Uterus (tissue), 4 donors: ENCODE measurements around the gene SCP2. TPM values are rescaled to one million over a fixed set of nuclear protein-coding genes. Genes with fewer than 3 reads are reported as not detected.

Experiments used
- DNase-seq, 2 donors: peaks; one replicate each; pipeline ENCODE4 v3.0.0-alpha.2; 2019 to 2020
- H3K27ac ChIP-seq, 2 donors: fragments of 200-600 bp; sonication (generic); 1 replicate in 1 of 2; 2 replicates in 1 of 2; pipeline ENCODE4 v1.5.1; 2016 to 2018
- H3K27me3 ChIP-seq, 2 donors: fragments of 200-600 bp; sonication (generic); one replicate each; pipeline ENCODE4 v1.5.1; 2018 to 2019; ENCODE audit warnings: control low read depth in 1 of 2
- H3K36me3 ChIP-seq, 2 donors: fragments of 200-600 bp; sonication (generic); one replicate each; pipeline ENCODE4 v1.5.1; 2019; ENCODE audit warnings: control low read depth in 1 of 2
- H3K4me1 ChIP-seq, 2 donors: fragments of 200-600 bp; sonication (generic); one replicate each; pipeline ENCODE4 v1.5.1; 2018 to 2019; ENCODE audit warnings: control low read depth in 1 of 2
- H3K4me3 ChIP-seq, 2 donors: fragments of 200-600 bp; sonication (generic); 1 replicate in 1 of 2; 2 replicates in 1 of 2; pipeline ENCODE4 v1.5.1; 2018 to 2019; ENCODE audit warnings: mild to moderate bottlenecking in 1 of 2
- H3K9me3 ChIP-seq, 2 donors: fragments of 200-600 bp; sonication (generic); one replicate each; pipeline ENCODE4 v1.5.1; 2019; ENCODE audit warnings: control low read depth in 1 of 2
- POLR2A ChIP-seq, 2 donors: fragments of 450-650 bp; IDR thresholded peaks; one replicate each; pipeline ENCODE4 v1.6.1; 2016; ENCODE audit warnings: antibody characterized with exemption in 2 of 2, mild to moderate bottlenecking in 1 of 2, moderate library complexity in 1 of 2
- intact Hi-C: fragments of 100-400 bp; cut with DNase I; formaldehyde crosslinking; loops from one replicate; pipeline ENCODE4 v1.15.1; 2023; ENCODE audit warnings: low total_unique reads
- total RNA-seq, 4 donors: library from RNA; depleted of rRNA in 3 of 4; stranded (reverse); fragments of >200 nt in 3 of 4; gene quantifications; one replicate each; pipeline versions ENCODE4 v1.1.0 to v1.2.4, GENCODE V29; 2014 to 2023
- TF ChIP-seq, protein P1 (sequence below), 4 experiments: fragments of 200-600 bp in 2 of 4; fragments of 450-650 bp in 2 of 4; sonication (generic) in 2 of 4; IDR thresholded peaks; one replicate each; pipeline ENCODE4 v1.5.1; 2016 to 2019; ENCODE audit warnings: antibody characterized with exemption in 4 of 4, mild to moderate bottlenecking in 2 of 4, moderate library complexity in 1 of 4
- donor health status: DM: yes; HTN: yes; CAD: no.

Gene SCP2
- total RNA-seq, 4 donors from 2014 or later: 29.2 to 151 (median 84.6) TPM

DNA sequence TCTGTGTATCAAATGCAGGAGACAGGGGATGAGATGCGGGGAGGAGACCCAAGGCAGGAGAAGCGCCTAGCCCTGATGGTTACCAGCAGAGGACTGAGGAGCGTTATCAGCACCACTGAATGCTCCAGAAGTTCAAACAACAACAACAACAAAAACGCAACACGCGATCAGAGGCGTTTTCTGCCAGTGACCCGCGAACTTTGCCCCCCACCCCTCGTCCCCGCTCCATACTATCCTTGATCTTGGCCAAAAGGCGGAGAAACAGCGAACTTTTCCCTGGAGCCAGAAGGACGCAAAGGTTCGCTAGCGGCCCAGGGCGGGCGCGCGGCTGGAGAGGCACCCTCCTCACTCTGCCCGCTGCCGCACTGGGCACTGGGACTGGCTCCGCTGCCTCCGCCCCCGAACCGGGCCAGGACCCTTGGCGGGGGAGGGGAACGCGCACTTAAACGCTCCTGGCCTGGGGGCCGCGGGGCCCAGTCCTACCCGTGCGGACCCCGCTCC, 6.2 kb upstream of the SCP2 start:
- Histone ChIP-seq H3K9me3 (no peaks in the 10 kb centered on the region), H3K4me1 (no peaks in the 10 kb centered on the region), H3K27me3 (no peaks in the 10 kb centered on the region), H3K4me3 (peak overlapping the region; percentile 72 to 78), H3K27ac (peak overlapping the region; percentile 81 to 94), H3K36me3 (no peaks in the 10 kb centered on the region)
- TF ChIP-seq POLR2A (IDR thresholded peaks at IDR 0.05): no peak
- TF ChIP-seq, protein P1, sequence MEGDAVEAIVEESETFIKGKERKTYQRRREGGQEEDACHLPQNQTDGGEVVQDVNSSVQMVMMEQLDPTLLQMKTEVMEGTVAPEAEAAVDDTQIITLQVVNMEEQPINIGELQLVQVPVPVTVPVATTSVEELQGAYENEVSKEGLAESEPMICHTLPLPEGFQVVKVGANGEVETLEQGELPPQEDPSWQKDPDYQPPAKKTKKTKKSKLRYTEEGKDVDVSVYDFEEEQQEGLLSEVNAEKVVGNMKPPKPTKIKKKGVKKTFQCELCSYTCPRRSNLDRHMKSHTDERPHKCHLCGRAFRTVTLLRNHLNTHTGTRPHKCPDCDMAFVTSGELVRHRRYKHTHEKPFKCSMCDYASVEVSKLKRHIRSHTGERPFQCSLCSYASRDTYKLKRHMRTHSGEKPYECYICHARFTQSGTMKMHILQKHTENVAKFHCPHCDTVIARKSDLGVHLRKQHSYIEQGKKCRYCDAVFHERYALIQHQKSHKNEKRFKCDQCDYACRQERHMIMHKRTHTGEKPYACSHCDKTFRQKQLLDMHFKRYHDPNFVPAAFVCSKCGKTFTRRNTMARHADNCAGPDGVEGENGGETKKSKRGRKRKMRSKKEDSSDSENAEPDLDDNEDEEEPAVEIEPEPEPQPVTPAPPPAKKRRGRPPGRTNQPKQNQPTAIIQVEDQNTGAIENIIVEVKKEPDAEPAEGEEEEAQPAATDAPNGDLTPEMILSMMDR (IDR thresholded peaks at IDR 0.05): no peak
- intact Hi-C loops: loop anchor here (10.0 kb wide), 1 partner anchor 274 kb away; the partner anchor contains the start of gene CPT2
- peak; percentile 29 to 41 for DNase-seq

DNA sequence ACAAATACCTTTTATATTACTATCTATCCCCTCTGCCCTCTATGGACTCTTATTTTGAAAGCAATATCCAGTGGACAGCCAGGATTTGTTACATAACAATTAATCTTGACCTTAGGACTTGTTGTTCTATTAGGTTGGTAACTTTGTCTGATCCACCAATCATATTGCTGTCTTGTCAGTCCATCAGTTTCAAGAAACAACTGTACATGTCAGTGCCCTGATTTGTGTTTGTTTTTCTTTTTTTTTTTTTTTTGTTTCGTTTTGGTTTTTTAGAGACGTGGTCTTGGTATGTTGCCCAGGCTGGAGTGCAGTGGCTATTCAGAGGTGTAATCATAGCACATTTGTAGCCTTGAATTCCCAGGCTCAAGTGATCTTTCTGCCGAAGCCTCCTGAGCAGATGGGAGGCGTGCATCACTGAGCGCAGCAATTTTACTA, 1.5 kb upstream of the SCP2 start:
- no peaks in the 10 kb centered on the region for H3K36me3 ChIP-seq
- H3K27ac ChIP-seq: peak overlapping the region; percentile 29 to 47
- intact Hi-C loops: loop anchor here (10.0 kb wide), 1 partner anchor 269 kb away; the partner anchor contains the start of gene CPT2
- no peaks in the 10 kb centered on the region for H3K27me3 ChIP-seq
- DNase-seq: peak in 1 of 2 donors; percentile 39
- H3K4me1 ChIP-seq: peaks cover 3 to 8% of the 10 kb centered on the region in 2 donors
- peak overlapping the region in 1 of 2 donors; percentile 15 for H3K4me3 ChIP-seq
- no peaks in the 10 kb centered on the region for H3K9me3 ChIP-seq
- TF ChIP-seq, protein P1 (IDR thresholded peaks at IDR 0.05): no peak
- TF ChIP-seq POLR2A (IDR thresholded peaks at IDR 0.05): no peak

DNA sequence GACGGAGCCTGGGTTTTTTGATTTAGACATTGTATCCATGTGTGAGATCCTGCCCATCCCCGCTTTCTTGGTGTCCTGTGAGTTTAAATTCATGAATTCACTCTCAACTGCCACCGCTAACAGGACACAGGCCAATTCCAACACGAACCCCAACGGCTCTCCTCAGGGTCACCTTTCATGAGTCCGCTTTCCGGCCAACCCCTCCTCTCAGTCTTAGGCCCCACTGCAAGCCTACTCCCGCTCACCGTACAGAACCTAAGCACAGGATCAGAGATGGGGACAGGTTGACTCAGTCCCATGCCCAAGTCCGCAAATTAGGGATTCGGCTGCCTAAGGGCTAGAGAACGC, 238 bp upstream of the SCP2 start:
- TF ChIP-seq POLR2A (IDR thresholded peaks at IDR 0.05): no peak
- TF ChIP-seq, protein P1 (IDR thresholded peaks at IDR 0.05): no peak
- Histone ChIP-seq H3K36me3 (no peaks in the 10 kb centered on the region), H3K9me3 (no peaks in the 10 kb centered on the region), H3K4me1 (peaks cover 3 to 8% of the 10 kb centered on the region in 2 donors), H3K27ac (peak overlapping the region; percentile 71 to 78), H3K4me3 (peak overlapping the region; percentile 65 to 75), H3K27me3 (no peaks in the 10 kb centered on the region)
- DNase-seq: no peak
- intact Hi-C loops: loop anchor here (10.0 kb wide), 1 partner anchor 268 kb away; the partner anchor contains the start of gene CPT2

DNA sequence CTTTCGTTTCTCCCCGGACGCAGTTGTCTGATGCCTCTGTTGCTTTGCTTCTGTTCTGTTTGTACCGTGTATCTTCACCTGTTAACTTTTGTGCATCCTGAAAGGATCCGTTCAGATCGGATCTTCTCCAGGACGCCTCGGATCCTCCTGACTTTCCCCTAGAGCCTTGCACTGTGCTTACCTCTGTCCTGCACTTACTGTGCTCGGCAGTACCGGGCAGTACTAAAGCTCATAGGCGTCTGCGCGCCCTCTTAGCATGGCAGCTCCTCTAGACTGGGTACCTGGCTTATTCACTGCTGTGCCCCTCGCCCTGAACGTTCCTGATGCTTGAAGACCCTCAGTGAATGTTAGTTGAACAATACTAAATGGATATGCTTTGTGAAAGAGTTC, 934 bp downstream of the SCP2 start:
- H3K27me3 ChIP-seq: no peaks in the 10 kb centered on the region
- no peak for TF ChIP-seq POLR2A (IDR thresholded peaks at IDR 0.05)
- TF ChIP-seq, protein P1 (IDR thresholded peaks at IDR 0.05): no peak
- no peaks in the 10 kb centered on the region for H3K36me3 ChIP-seq
- H3K9me3 ChIP-seq: no peaks in the 10 kb centered on the region
- H3K27ac ChIP-seq: peak overlapping the region; percentile 71 to 78
- H3K4me1 ChIP-seq: peaks cover 3 to 8% of the 10 kb centered on the region in 2 donors
- no peak for DNase-seq
- intact Hi-C loops: loop anchor here (10.0 kb wide), 1 partner anchor 267 kb away; the partner anchor contains the start of gene CPT2
- peak overlapping the region; percentile 65 to 75 for H3K4me3 ChIP-seq

DNA sequence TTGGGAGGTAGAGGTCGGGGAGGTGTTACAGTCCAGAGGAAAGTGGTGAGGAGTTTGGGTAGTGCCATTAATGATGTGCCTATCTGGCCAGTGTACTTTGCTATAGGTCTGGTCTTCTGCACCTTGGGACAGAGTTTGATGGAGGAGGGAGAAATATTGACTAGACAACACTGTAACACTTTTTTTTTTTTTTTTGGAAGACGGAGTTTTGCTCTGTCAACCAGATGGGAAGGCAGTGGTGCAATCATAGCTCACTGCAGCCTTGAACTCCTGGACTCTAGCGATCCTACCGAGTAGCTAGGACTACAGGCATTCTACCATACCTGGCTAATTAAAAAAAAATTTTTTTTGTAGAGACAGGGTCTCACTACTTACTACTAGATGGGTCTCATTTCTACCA, 1.9 kb downstream of the SCP2 start:
- Histone ChIP-seq H3K36me3 (no peaks in the 10 kb centered on the region), H3K4me3 (no peak overlapping the region), H3K9me3 (no peaks in the 10 kb centered on the region), H3K27ac (no peak overlapping the region), H3K4me1 (peaks cover 3 to 8% of the 10 kb centered on the region in 2 donors), H3K27me3 (no peaks in the 10 kb centered on the region)
- intact Hi-C loops: loop anchor here (10.0 kb wide), 1 partner anchor 266 kb away; the partner anchor contains the start of gene CPT2
- no peak for DNase-seq
- TF ChIP-seq, protein P1 (IDR thresholded peaks at IDR 0.05): no peak
- TF ChIP-seq POLR2A (IDR thresholded peaks at IDR 0.05): no peak
